Activated CD8-positive, alpha-beta memory T cell treated with anti-CD3 and anti-CD28 coated beads, Interleukin-2, amount 50 U/mL, for 24 hours (primary cell): ENCODE measurements around the gene MDM4.

Source experiments
- DNase-seq: peaks from one replicate; pipeline ENCODE4 v3.0.0-alpha.2; 2020; ENCODE audit errors: extremely low read depth

The MDM4 gene

DNA sequence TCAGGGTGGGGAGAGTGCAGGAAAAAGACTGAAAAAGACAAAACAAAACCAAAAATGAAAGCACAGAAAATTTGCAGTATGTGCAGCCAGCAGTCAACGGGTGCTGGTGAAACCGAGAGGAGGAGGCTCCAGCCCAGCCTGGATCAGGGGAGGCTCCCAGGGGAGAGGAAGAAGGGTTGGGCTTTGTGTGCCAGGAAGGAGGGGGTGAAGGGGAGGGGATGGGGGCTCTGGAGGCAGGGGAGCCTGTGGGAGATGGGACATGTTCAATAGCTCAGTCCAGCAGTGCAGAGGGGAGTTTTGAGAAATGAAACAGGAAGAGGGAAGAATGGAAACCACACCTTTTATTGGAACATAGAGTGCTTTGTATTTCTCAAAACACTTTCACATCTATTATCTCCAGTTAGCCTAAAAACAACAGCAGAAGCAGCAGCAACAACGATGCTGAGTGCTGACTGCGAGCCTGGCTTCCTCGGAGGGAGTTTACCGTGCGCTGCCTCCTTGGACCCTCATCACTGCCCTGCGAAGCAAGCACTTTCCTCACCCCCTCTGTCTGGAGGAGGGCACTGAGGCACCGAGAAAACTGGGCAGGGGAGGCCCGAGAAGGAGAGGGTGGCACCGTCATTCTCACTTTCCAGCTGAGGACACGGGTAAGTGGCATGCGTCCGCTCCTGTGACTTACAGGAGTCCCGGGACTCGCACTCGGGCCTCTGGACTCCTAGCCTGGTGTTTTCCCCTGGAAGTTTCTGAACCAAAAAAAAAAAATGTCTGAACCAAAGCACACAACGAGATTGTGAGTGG, 62.9 kb downstream of the MDM4 start:
- DNase-seq: no peak

DNA sequence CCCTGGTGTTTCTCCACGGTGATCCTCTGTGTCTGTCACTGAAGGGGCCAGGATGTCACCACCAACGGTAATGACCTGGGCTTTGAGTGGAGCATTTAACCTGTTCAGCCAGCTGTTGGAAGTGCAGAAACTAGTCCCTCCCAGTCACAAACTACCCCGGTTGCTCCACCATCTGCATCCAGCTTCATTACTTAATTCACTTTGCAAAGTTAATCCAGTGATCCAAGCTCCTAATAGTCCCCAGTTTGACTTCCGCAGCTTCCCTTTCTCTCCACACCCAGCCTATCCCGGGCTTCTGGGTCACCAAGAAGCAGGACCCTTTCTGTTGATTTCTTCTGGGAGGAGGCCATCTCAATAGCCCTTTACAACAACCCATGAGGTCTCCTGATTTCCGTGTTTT, 63.5 kb downstream of the MDM4 start:
- DNase-seq: no peak

- DNase-seq: no peak
These were observed 64.7 kb downstream of the MDM4 start for GRCh38 chr1:204580862-204581261.

GRCh38 chr1:204581759-204582158, 65.6 kb downstream of the MDM4 start:
- DNase-seq: no peak

- DNase-seq: no peak
These were observed 67.9 kb downstream of the MDM4 start for GRCh38 chr1:204583909-204584632.

GRCh38 chr1:204584699-204585372, 68.6 kb downstream of the MDM4 start:
- DNase-seq: no peak

GRCh38 chr1:204587621-204588020, 71.4 kb downstream of the MDM4 start:
- no peak for DNase-seq

DNA sequence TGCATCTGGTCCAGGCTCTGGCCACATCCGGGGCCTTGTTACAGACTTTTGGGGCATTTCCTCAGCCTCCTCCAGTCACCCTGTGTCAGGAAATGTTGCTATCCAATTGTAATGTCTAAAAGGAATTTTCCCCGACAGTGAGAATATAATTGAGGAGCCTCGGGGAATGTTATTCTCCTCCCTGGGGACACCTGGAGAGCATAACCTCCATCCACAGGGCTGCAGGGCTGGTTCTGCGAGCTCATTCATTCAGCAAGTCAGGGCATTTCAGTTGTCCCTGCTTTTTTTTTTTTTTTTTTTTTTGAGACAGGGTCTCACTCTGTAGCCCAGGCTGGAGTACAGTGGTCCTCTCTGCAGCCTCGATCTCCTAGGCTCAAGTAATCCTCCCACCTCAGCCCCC, 72.6 kb downstream of the MDM4 start:
- no peak for DNase-seq

GRCh38 chr1:204589409-204590038, 73.3 kb downstream of the MDM4 start:
- DNase-seq: no peak

DNA sequence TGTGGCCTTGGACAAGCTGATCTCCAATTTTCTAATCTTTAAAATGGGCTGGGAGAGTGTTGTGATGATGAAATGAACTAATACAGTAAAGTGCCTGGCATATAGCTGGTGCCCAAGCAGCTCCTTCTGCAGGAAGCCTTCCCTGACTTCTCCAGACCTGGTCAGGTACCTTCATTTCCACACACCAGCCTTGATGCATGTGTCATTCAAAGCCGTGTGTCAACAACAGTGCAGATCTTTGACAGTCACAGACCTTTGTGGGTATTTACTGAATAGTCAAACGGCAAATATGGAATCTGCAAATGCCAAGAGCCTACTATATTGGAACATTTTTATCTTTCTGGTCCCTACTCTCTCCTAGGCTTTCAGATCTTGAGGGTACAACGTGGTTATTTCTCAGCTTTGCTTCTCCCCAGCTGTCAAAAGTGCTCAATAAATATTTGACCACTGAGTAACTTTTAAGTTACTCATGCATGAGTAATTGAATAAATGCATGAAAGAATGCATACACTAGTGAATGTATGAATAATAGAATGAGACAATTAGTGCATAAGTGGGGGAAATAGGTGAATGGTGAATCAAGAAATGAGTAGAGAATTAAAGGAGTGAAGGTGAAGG, 75.4 kb downstream of the MDM4 start:
- no peak for DNase-seq

DNA sequence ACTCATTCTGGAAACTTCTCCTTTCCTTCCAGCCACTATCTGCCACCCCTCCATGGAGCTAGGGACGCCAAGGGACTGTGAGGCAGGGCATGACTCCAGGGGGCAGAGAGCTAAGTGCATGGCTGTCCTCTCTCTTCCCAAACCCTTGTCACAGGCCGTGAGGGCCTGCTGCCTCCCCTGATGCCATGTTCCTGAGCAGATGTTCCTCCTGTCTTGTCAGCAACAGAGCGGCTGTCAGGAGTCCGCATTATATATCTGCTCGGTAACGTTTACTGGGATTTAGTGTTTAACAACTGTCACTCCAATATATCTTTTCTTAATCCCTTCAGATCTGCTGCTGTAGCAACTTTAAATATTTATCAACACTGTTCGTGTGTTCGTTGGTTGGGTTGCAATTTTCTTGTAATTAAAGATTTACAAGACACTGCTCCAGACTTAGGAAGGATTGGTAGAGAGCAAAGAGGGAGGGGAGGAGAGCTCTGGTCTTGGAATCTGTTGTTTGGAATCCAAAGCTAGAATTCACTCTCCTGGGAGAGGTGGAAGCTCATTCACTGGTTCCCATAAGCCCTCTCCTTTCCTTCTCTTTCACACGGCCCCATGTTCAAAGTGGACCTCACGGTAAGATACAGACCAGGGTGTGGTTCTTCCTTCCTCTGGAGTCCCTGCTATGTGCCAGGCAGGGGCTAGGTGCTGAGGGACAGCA, 76.2 kb downstream of the MDM4 start:
- no peak for DNase-seq

DNA sequence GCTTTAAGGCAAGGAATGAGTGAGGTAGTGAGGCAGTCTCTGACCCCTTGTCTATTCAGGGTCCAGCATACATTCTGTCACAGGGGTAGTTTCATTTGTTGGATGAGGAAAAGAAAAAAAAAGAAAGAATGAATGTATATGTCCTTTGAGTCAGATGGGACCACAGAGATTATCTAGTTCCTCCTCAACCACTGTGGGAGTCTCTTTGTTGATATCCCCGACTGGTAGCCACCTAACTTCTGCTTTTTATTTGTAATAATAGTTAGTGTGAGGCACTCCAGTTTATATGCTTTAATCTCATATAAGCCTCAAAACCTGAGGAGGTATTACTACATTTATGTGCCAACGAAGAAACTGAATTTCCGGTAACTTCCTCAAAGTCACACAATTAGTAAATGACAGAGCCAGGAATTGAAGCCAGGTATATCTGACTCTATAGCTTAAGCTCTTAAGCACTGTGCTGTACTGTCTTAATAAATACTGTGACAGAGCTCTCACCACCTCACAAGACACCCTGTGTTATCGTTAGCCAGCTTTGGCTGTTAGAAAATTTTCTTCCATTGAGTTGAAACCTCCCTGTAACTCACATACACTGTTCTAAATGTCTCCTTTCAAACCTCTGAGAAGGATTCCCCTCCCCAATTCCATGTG, 82.2 kb downstream of the MDM4 start:
- DNase-seq: no peak

- no peak for DNase-seq
These were observed 82.9 kb downstream of the MDM4 start for GRCh38 chr1:204599098-204599497.

DNA sequence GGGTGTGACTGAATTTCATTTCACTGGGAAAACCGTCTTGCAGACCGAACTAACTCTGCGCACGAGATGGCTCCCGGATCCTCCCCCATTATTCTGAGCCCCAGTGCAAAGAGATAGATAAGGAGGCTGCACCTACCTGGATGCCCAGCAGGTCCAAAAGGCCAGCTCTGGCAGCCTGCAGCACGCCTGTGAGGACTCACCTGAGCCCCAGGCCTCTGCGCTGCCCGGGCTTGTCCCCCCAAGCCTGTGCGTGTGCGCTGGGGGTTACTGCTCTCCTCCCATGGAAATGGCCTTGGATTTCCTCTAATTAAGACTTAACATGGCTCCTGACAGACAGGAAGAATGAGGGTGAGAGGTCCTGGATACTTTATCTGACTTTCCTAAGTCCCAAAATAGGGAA, 83.4 kb downstream of the MDM4 start:
- no peak for DNase-seq

DNA sequence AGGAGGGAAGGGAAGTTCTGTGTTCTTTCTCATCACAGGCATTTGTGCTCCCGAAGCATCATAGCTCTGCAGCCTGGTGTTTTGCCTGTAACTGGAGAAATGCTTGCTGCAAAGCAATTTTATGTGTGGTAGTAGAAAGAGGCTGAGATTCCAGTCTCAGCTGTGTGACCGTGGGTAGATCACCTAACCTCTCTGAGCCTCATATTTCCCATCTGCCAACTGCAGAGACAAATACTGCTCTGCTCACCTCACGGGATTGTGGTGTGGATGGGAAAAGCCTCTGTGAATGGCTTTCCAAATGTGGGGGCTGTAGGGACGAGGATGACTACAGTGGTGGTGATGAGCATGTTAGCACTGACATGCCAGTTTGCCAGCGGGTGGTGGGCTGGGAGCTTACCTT, 84.0 kb downstream of the MDM4 start:
- no peak for DNase-seq

GRCh38 chr1:204600968-204601367, 84.8 kb downstream of the MDM4 start:
- DNase-seq: no peak

DNA sequence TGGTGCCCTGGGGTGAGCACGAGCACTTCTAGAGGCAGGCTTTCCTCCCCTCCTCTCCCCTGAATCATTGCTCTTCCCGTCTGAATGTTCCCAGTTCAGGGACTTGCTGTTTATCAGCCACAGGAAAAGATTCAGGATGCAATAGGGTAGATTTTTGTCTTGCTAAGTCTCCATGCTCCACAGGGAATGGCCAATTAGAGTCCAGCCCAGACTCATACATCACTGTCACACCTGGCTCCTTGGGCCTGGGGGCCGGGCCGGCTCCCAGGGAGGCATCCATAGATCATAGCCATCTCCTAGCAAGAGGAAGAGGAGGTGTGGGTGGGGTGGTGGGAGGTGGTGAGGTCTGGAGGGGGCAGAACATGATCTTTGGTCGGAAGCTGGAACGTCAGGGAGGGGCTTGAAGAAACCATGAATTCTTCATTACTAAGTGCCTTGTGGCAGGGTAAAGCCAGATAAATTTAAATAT, 85.9 kb downstream of the MDM4 start:
- no peak for DNase-seq

- no peak for DNase-seq
These were observed 86.8 kb downstream of the MDM4 start for GRCh38 chr1:204602871-204603542.

- DNase-seq: no peak
These were observed 89.6 kb downstream of the MDM4 start for GRCh38 chr1:204605791-204606190.
